H1 (cell line): ENCODE data around the gene TCF21. TPM values are rescaled to one million over a fixed set of nuclear protein-coding genes. Genes with fewer than 3 reads are reported as not detected.

Experiments used
- CHD7 ChIP-seq: fragments of 300-600 bp; sonication (generic); IDR thresholded peaks from 2 replicates; pipeline ENCODE4 v1.7.1; 2012; ENCODE audit warnings: low read length, moderate library complexity, mild to moderate bottlenecking, inconsistent platforms; ENCODE audit not compliant: insufficient replicate concordance
- polyA plus RNA-seq, 7 experiments: library from polyadenylated mRNA; depleted of rRNA in 3 of 7; stranded (reverse) in 5 of 7; unstranded in 2 of 7; fragments of >200 nt in 5 of 7; fragments of 200-250 nt in 2 of 7; gene quantifications; 1 replicate in 5 of 7; 2 replicates in 1 of 7; 4 replicates in 1 of 7; pipeline versions ENCODE4 v1.2.1 to v1.2.3, GENCODE V29; 2011 to 2013; ENCODE audit warnings: missing spikeins in 2 of 7, mixed read lengths in 2 of 7
- total RNA-seq: library from RNA; stranded (reverse); fragmentation: NEBNext Ultra II Directional; extraction: Animal tissue kit (Norgen Biotek cat#: 25700); gene quantifications from 2 replicates; pipeline ENCODE4 v1.2.1, GENCODE V29; 2021

Gene TCF21
- total and polyA plus RNA-seq, 2 of the 8 experiments (the other 6 are each of a cell fraction or from before 2014, with no cell fraction given) = 0.05 to 0.09 TPM

- no peak for TF ChIP-seq CHD7
Observed at GRCh38 chr6:133886104-133886775, 2.7 kb upstream of the TCF21 start (continued).
